ENCODE data around the gene AUP1. TPM values are rescaled to one million over a fixed set of nuclear protein-coding genes. Genes with fewer than 3 reads are reported as not detected.

Gene AUP1
- total RNA-seq, 1 experiment from 2014 or later, result 154 TPM

DNA sequence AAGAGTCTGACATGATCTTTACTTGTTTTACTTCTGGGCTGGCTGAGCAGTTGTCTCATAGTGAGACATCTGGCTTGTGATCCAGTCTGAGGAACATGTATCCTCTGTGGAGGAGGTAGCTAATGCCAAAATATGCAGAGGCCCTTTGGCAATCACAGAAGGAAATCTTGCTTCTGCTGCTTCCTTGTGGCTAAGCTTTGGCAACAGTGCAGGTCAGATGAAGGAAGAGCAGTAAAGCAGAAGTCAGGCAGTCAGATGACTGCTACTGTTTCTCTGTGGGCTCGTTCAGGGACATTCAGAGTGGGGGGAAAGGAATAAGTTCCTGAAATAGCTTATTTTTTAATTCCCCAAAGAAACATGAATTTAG lies 47.3 kb upstream of the AUP1 start:
- H3K27ac Mint-ChIP-seq (ENCODE audit: unreplicated experiment), result no peak overlapping the region
- H3K4me3 Mint-ChIP-seq (ENCODE audit: unreplicated experiment), result no peak overlapping the region
- Histone ChIP-seq H3K4me1 (no peaks in the 10 kb centered on the region), H3K4me3 (ENCODE audit: low read depth, low read length) (no peak overlapping the region), H3K9me3 (no peaks in the 10 kb centered on the region), H3K27me3 (replicated peaks; ENCODE audit: control insufficient read depth, insufficient read depth, low read length) (no peaks in the 10 kb centered on the region), H3K36me3 (ENCODE audit: control insufficient read depth, insufficient read depth, low read length) (no peaks in the 10 kb centered on the region)
- no peaks in the 10 kb centered on the region for H3K4me1 Mint-ChIP-seq (ENCODE audit: low read depth, unreplicated experiment)
- DNase-seq, result no peak
- ChIA-PET POLR2A (no interaction called here), CTCF (no interaction called here)
- intact Hi-C loops (cut with micrococcal nuclease; ENCODE audit: unreplicated experiment), result no loop called here
- no TSS peak for BruUV-seq (replicated peaks)
- H3K36me3 Mint-ChIP-seq (ENCODE audit: insufficient read depth, unreplicated experiment), result no peaks in the 10 kb centered on the region
- TF ChIP-seq, protein P1, sequence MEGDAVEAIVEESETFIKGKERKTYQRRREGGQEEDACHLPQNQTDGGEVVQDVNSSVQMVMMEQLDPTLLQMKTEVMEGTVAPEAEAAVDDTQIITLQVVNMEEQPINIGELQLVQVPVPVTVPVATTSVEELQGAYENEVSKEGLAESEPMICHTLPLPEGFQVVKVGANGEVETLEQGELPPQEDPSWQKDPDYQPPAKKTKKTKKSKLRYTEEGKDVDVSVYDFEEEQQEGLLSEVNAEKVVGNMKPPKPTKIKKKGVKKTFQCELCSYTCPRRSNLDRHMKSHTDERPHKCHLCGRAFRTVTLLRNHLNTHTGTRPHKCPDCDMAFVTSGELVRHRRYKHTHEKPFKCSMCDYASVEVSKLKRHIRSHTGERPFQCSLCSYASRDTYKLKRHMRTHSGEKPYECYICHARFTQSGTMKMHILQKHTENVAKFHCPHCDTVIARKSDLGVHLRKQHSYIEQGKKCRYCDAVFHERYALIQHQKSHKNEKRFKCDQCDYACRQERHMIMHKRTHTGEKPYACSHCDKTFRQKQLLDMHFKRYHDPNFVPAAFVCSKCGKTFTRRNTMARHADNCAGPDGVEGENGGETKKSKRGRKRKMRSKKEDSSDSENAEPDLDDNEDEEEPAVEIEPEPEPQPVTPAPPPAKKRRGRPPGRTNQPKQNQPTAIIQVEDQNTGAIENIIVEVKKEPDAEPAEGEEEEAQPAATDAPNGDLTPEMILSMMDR (IDR thresholded peaks at IDR 0.05; ENCODE audit: insufficient read depth in 1 of 2, low read depth in 1 of 2, low read length in 1 of 2, severe bottlenecking in 1 of 2, unreplicated experiment in 1 of 2), result no peak
- no peaks in the 10 kb centered on the region for H3K9me3 Mint-ChIP-seq (ENCODE audit: unreplicated experiment)
- H3K27me3 Mint-ChIP-seq (ENCODE audit: insufficient read depth, unreplicated experiment), result peaks cover 2% of the 10 kb centered on the region

DNA sequence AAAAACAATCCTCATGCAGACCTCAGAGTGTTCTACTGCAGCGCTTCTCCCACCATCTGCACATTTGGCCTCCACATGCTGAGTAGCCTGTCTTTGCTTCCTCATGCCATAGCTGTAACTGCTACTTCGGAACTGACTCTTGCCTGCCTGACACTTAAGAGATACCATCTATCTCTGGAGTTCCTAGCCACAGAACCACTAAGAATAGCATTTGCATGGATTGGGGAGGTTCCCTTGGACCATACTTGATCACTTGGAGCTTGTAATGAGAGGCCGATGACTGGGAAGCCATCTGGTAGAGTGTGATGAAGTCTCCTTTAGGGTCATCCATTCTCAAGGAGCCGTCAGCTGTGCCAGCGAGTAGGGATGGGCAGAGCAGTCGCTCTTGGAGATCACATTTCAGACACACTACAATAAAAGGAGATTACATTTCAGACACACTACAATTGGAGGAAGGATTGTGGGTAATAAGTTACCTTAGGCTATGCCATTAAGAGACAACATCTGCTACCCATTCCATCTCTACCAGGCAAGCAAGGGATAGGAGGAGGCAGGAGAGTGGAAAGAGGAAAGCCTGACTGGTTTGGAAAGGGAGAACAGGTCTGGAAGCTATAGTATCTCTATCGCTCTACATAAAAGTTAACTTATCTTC lies 46.8 kb upstream of the AUP1 start:
- no peak overlapping the region for H3K4me3 Mint-ChIP-seq (ENCODE audit: unreplicated experiment)
- CTCF ChIA-PET, result no interaction called here
- BruUV-seq (replicated peaks), result no TSS peak
- no peak overlapping the region for H3K27ac Mint-ChIP-seq (ENCODE audit: unreplicated experiment)
- H3K9me3 Mint-ChIP-seq (ENCODE audit: unreplicated experiment), result no peaks in the 10 kb centered on the region
- DNase-seq, result no peak
- intact Hi-C loops (cut with micrococcal nuclease; ENCODE audit: unreplicated experiment), result no loop called here
- no peak overlapping the region for H3K4me3 ChIP-seq (ENCODE audit: low read depth, low read length)
- H3K27me3 ChIP-seq (replicated peaks; ENCODE audit: control insufficient read depth, insufficient read depth, low read length), result no peaks in the 10 kb centered on the region
- no peaks in the 10 kb centered on the region for H3K4me1 Mint-ChIP-seq (ENCODE audit: low read depth, unreplicated experiment)
- H3K36me3 Mint-ChIP-seq (ENCODE audit: insufficient read depth, unreplicated experiment), result no peaks in the 10 kb centered on the region
- no peaks in the 10 kb centered on the region for H3K9me3 ChIP-seq
- peaks cover 2% of the 10 kb centered on the region for H3K27me3 Mint-ChIP-seq (ENCODE audit: insufficient read depth, unreplicated experiment)
- no peaks in the 10 kb centered on the region for H3K36me3 ChIP-seq (ENCODE audit: control insufficient read depth, insufficient read depth, low read length)
- POLR2A ChIA-PET, result no interaction called here
- TF ChIP-seq, protein P1 (IDR thresholded peaks at IDR 0.05; ENCODE audit: insufficient read depth in 1 of 2, low read depth in 1 of 2, low read length in 1 of 2, severe bottlenecking in 1 of 2, unreplicated experiment in 1 of 2), result no peak
- no peaks in the 10 kb centered on the region for H3K4me1 ChIP-seq

DNA sequence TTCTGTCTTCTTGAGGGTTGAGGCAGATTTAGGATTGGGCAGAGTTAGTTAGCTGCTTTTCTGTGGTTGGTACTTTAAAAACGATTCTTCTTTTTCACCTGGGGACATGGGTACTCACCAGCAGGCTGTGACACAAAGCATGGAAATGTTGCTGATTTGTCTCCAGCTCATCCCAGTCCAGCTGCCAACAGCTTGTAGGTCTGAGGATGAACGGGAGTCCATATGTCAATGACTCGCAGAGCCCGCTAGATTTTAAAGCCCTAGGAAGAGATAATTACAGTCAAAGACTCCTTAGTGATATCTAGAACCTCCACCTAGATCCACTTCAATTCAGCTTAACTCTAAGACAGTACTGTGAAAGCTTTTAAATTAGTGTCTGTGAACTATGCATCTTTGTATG lies 45.8 kb upstream of the AUP1 start:
- H3K4me1 Mint-ChIP-seq (ENCODE audit: low read depth, unreplicated experiment), result no peaks in the 10 kb centered on the region
- ChIA-PET POLR2A (no interaction called here), CTCF (interaction anchor here (1.2 kb wide), 1 partner anchor 36 kb away, joined by 3 read pairs; no protein-coding TSS in a partner anchor)
- TF ChIP-seq, protein P1 (IDR thresholded peaks at IDR 0.05; ENCODE audit: insufficient read depth in 1 of 2, low read depth in 1 of 2, low read length in 1 of 2, severe bottlenecking in 1 of 2, unreplicated experiment in 1 of 2), result no peak
- H3K27ac Mint-ChIP-seq (ENCODE audit: unreplicated experiment), result no peak overlapping the region
- H3K4me1 ChIP-seq, result no peaks in the 10 kb centered on the region
- no peaks in the 10 kb centered on the region for H3K36me3 ChIP-seq (ENCODE audit: control insufficient read depth, insufficient read depth, low read length)
- peaks cover 2% of the 10 kb centered on the region for H3K27me3 Mint-ChIP-seq (ENCODE audit: insufficient read depth, unreplicated experiment)
- no peaks in the 10 kb centered on the region for H3K36me3 Mint-ChIP-seq (ENCODE audit: insufficient read depth, unreplicated experiment)
- H3K27me3 ChIP-seq (replicated peaks; ENCODE audit: control insufficient read depth, insufficient read depth, low read length), result no peaks in the 10 kb centered on the region
- no peak overlapping the region for H3K4me3 ChIP-seq (ENCODE audit: low read depth, low read length)
- intact Hi-C loops (cut with micrococcal nuclease; ENCODE audit: unreplicated experiment), result no loop called here
- no peaks in the 10 kb centered on the region for H3K9me3 Mint-ChIP-seq (ENCODE audit: unreplicated experiment)
- no TSS peak for BruUV-seq (replicated peaks)
- H3K4me3 Mint-ChIP-seq (ENCODE audit: unreplicated experiment), result no peak overlapping the region
- no peak for DNase-seq
- H3K9me3 ChIP-seq, result no peaks in the 10 kb centered on the region
